ENCODE data around the gene TASOR2.

DNA sequence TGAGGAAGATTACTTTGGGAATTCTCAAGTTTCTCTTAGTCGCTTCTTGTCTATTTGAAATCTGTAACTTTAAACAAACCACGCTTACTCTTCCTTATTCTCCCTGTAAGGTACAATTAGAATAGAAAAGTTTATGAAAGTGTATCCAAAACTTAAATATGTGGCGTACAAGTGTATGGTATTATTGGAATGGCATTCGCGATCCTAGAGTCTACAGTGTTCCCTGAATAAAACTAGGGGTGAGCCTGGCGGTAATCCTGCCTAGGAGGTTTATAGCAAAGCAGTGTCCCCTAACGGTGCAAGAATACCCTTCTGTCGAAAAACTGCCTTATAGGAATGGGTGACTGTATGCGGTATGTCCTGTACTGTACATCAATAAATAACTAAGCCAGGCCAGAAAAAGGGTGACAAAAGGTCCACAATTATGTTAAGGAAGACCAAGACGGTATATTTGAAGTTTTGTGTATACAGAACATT lies 1.2 kb downstream of the TASOR2 start:
- TF ChIP-seq CTCF (IDR thresholded peaks at IDR 0.05; ENCODE audit: low read depth, low read length) = no peak; the same call in 1 of the 2 replicates
- TF ChIP-seq EZH2phosphoT487 (IDR thresholded peaks at IDR 0.05; ENCODE audit: low read depth) = no peak
